SJCRH30 (cell line): ENCODE data around the gene CD300E. TPM values are rescaled to one million over a fixed set of nuclear protein-coding genes. Genes with fewer than 3 reads are reported as not detected.
"Not testable (repeated sequence)": the region's sequence is repeated elsewhere in the genome, so short reads cannot be mapped to it uniquely, and the experiment has no call there.

ENCODE experiments used
- DNase-seq, 2 experiments: peaks; one replicate each; pipeline ENCODE4 v3.0.0-alpha.2; 2015 to 2020
- H3K27ac ChIP-seq: fragments of 250-450 bp; sonication (Bioruptor Pico); 2 replicates; pipeline ENCODE4 v1.5.1; 2020; ENCODE audit warnings: mild to moderate bottlenecking, moderate library complexity
- H3K27me3 ChIP-seq: fragments of 250-450 bp; sonication (Bioruptor Pico); 2 replicates; pipeline ENCODE4 v1.5.1; 2020; ENCODE audit warnings: mild to moderate bottlenecking, moderate library complexity
- H3K36me3 ChIP-seq: fragments of 250-450 bp; sonication (Bioruptor Pico); 2 replicates; pipeline ENCODE4 v1.5.1; 2020; ENCODE audit warnings: mild to moderate bottlenecking, moderate library complexity
- H3K4me1 ChIP-seq: fragments of 250-450 bp; sonication (Bioruptor Pico); 2 replicates; pipeline ENCODE4 v1.5.1; 2020; ENCODE audit warnings: mild to moderate bottlenecking, moderate library complexity
- H3K4me3 ChIP-seq: fragments of 250-450 bp; sonication (Bioruptor Pico); 2 replicates; pipeline ENCODE4 v1.5.1; 2020; ENCODE audit warnings: mild to moderate bottlenecking, moderate library complexity
- H3K9me3 ChIP-seq: fragments of 250-450 bp; sonication (Bioruptor Pico); replicated peaks from 2 replicates; pipeline ENCODE4 v1.5.1; 2020; ENCODE audit warnings: mild to moderate bottlenecking, moderate library complexity
- total RNA-seq: library from RNA; depleted of rRNA; stranded (reverse); fragments of >200 nt; shearing (Covaris generic); gene quantifications from 2 replicates; pipeline ENCODE4 v1.2.3, GENCODE V29; 2014

Gene CD300E
- total RNA-seq, 1 experiment from 2014 or later: 0.22 TPM

GRCh38 chr17:74642556-74642955 lies 19.0 kb upstream of the CD300E start:
- Histone ChIP-seq H3K36me3 (no peaks in the 10 kb centered on the region), H3K4me1 (no peaks in the 10 kb centered on the region), H3K9me3 (no peaks in the 10 kb centered on the region), H3K4me3 (no peak overlapping the region), H3K27me3 (peaks cover 31% of the 10 kb centered on the region), H3K27ac (no peak overlapping the region)
- no peak for DNase-seq

GRCh38 chr17:74641958-74642298 lies 18.4 kb upstream of the CD300E start:
- no peak overlapping the region for H3K27ac ChIP-seq
- H3K9me3 ChIP-seq: no peaks in the 10 kb centered on the region
- peaks cover 35% of the 10 kb centered on the region for H3K27me3 ChIP-seq
- no peak overlapping the region for H3K4me3 ChIP-seq
- DNase-seq: no peak
- H3K4me1 ChIP-seq: no peaks in the 10 kb centered on the region
- H3K36me3 ChIP-seq: no peaks in the 10 kb centered on the region

DNA sequence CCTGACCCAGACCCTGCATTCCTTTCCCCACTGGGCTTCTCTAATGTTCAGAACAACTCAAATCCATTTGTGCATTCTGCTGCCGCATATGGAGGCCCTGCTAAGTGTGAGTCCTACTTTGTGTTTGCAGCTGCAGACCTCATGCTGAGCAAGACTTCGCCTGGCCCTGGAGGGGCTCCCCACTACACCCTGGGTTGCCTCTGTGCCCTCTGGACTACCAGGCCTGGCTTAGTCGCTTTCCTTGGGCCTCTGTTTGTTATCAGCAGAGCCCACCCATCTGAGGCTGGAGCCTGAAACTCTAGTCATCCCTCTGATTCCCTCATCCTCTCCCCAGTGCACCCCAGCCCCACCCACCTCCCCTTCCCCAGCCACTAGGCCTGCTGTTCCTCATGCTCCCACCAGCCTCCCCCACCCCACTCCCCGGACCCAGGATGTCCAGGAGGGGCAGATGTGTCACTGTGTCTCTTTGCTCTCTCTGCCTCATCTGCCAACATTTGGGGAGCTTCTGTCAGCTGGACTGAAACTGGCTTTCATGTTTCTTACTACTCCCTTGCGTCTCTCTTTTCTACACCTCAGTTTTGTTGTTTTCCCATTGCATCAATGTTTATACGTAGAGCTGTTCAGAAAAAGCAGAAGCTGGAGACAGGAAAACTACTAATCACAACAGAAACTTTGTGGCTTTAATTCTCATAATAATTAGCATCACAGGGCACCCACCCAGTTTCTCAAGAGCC lies 17.9 kb upstream of the CD300E start:
- no peak for DNase-seq
- H3K36me3 ChIP-seq: no peaks in the 10 kb centered on the region
- no peak overlapping the region for H3K4me3 ChIP-seq
- no peaks in the 10 kb centered on the region for H3K9me3 ChIP-seq
- no peak overlapping the region for H3K27ac ChIP-seq
- H3K4me1 ChIP-seq: no peaks in the 10 kb centered on the region
- H3K27me3 ChIP-seq: peaks cover 40% of the 10 kb centered on the region

DNA sequence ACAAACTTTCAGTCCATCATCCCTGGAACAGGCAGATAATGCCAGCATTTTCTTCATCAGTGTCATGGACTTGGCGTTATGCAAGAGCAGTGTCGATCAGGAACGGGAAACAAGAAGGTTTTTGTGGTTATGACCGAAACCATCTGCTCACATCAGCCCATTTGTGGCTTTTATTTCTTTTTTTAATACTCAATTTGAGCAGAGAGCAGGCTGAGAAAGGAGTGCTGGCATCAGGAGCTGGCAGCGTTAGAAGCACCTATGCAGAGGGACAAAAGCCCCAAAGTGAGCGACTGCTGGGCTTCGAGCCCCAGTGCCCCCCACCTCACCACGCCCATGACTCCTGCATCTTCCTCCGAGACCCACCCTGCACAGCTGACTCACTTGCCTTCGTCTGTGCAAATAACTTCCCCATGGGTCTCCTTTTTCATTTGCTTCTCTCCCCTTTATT lies 16.2 kb upstream of the CD300E start:
- H3K9me3 ChIP-seq: no peaks in the 10 kb centered on the region
- no peak overlapping the region for H3K4me3 ChIP-seq
- no peaks in the 10 kb centered on the region for H3K36me3 ChIP-seq
- DNase-seq: no peak
- no peaks in the 10 kb centered on the region for H3K4me1 ChIP-seq
- H3K27ac ChIP-seq: no peak overlapping the region
- peaks cover 55% of the 10 kb centered on the region for H3K27me3 ChIP-seq

- Histone ChIP-seq H3K4me3 (no peak overlapping the region), H3K27me3 (peaks cover 61% of the 10 kb centered on the region), H3K4me1 (no peaks in the 10 kb centered on the region), H3K27ac (no peak overlapping the region), H3K9me3 (no peaks in the 10 kb centered on the region), H3K36me3 (no peaks in the 10 kb centered on the region)
- no peak for DNase-seq
Measured at GRCh38 chr17:74637926-74638325, 14.4 kb upstream of the CD300E start.

GRCh38 chr17:74637265-74637664 lies 13.7 kb upstream of the CD300E start:
- Histone ChIP-seq H3K4me3 (no peak overlapping the region), H3K4me1 (no peaks in the 10 kb centered on the region), H3K27me3 (peaks cover 64% of the 10 kb centered on the region), H3K36me3 (no peaks in the 10 kb centered on the region), H3K27ac (no peak overlapping the region), H3K9me3 (no peaks in the 10 kb centered on the region)
- no peak for DNase-seq

DNA sequence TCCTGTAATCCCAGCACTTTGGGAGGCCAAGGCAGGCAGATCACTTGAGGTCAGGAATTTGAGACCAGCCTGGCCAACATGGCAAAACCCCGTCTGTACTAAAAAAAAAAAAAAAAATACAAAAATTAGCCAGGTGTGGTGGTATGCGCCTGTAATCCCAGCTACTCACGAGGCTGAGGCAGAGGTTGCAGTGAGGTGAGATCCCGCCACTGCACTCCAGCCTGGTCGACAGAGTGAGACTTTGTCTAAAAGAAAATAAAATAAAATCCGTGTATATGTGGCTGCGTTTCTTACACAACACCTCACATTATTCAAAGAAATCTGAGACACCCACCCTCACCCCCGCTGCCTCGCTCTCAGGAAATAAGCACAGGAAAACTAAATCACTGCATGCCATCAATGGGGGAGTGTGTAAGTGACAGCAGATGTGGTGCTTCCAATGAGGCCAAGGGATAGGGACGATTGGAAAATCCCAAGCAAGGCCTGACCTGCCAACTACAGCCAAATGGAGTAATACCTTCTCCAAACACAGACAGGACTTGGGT lies 13.1 kb upstream of the CD300E start:
- not testable (repeated sequence) for H3K36me3 ChIP-seq, H3K4me3 ChIP-seq, H3K27ac ChIP-seq, H3K9me3 ChIP-seq, DNase-seq, H3K4me1 ChIP-seq
- peaks cover 70% of the 10 kb centered on the region for H3K27me3 ChIP-seq

- Histone ChIP-seq H3K27ac (no peak overlapping the region), H3K4me3 (no peak overlapping the region), H3K9me3 (no peaks in the 10 kb centered on the region), H3K27me3 (peaks cover 65% of the 10 kb centered on the region), H3K4me1 (no peaks in the 10 kb centered on the region), H3K36me3 (no peaks in the 10 kb centered on the region)
- no peak for DNase-seq
Measured at GRCh38 chr17:74635418-74635817, 11.9 kb upstream of the CD300E start.

GRCh38 chr17:74633326-74633725 lies 9.8 kb upstream of the CD300E start:
- no peaks in the 10 kb centered on the region for H3K9me3 ChIP-seq
- no peak for DNase-seq
- H3K4me3 ChIP-seq: no peak overlapping the region
- no peak overlapping the region for H3K27ac ChIP-seq
- no peaks in the 10 kb centered on the region for H3K4me1 ChIP-seq
- H3K27me3 ChIP-seq: peaks cover 50% of the 10 kb centered on the region
- no peaks in the 10 kb centered on the region for H3K36me3 ChIP-seq

GRCh38 chr17:74632617-74633016 lies 9.1 kb upstream of the CD300E start:
- H3K27ac ChIP-seq: no peak overlapping the region
- no peak for DNase-seq
- H3K4me3 ChIP-seq: no peak overlapping the region
- no peaks in the 10 kb centered on the region for H3K4me1 ChIP-seq
- H3K36me3 ChIP-seq: no peaks in the 10 kb centered on the region
- H3K27me3 ChIP-seq: peaks cover 43% of the 10 kb centered on the region
- H3K9me3 ChIP-seq: no peaks in the 10 kb centered on the region

DNA sequence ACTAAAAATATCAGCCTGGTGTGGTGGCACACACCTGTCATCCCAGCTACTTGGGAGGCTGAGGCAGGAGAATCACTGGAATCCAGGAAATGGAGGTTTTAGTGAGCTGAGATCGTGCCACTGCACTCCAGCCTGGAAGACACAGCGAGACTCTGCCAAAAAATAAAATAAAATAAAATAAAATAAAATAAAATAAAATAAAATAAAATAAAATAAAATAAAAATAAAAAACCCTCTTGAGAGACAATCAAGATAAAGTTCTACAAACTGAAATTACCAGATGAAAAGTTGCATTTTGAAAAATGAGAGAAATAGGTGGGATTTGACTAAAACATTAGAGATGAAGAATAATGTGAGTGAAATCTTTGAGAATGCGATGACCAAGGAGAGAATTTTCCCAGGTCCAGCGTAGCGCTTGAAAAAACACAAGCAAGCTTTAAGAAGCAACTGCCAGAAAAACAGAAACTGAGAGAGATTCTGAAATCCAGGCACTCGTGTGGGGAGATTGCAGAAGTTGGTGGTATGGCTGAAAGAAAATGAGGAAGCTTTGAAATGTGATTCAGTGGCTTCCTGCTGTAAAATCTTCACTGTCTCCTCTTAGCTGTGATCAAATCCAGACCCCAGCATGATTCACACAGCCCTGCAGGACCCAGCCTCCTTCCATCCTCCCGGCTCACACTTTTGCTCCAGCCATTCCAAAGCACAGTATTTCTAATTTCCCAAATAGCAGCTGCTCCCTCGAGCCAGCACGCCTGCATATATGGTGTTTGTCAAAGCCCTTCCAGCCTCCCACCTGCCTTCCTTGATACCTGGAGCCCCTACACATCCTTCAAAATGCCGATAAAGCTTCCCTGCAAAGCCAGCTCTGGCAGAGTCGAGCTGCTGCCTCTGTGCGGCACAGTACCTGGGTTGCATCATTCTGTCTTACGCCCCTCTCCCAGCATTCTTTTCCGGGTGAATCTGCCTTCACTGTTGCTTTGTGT lies 8.2 kb upstream of the CD300E start:
- peaks cover 37% of the 10 kb centered on the region for H3K27me3 ChIP-seq
- DNase-seq: no peak
- H3K9me3 ChIP-seq: no peaks in the 10 kb centered on the region; the same call in none of the 2 replicates
- H3K4me3 ChIP-seq: no peak overlapping the region
- no peak overlapping the region for H3K27ac ChIP-seq
- H3K4me1 ChIP-seq: no peaks in the 10 kb centered on the region
- H3K36me3 ChIP-seq: no peaks in the 10 kb centered on the region

DNA sequence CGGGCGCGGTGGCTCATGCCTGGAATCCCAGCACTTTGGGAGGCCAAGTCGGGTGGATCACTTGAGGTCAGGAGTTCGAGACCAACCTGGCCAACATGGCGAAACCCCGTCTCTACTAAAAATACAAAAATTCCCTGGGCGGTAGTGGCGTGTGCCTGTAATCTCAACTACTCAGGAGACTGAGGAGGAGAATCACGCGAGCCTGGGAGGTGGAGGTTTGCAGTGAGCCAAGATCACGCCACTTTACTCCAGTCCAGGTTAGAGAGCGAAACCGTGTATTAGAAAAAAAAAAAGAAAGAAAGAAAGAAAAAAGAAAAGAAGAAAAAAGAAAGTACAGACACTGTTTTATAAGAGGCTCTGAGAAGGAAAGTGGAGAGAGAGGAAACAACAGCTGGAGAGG lies 6.7 kb upstream of the CD300E start:
- H3K27ac ChIP-seq, H3K4me1 ChIP-seq, H3K9me3 ChIP-seq, H3K4me3 ChIP-seq, DNase-seq, H3K36me3 ChIP-seq: not testable (repeated sequence)
- peaks cover 24% of the 10 kb centered on the region for H3K27me3 ChIP-seq

DNA sequence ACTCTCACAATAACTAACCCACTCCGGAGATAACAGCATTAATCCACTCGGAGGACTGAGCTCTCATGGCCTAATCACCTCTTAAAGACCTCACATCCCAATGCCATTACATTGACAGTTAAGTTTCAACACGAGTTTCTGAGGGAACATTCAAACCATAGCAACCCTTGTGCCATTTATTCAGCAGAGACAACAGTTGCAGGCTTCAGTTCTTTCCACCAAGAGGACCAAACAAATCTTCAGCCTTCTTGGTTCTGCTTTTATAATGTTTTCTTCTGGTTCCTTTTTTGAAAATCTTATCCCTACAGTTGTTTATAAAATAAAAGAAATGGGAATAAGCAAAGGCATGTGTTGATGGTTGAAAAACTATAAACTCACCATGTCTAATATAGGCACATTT lies 2.1 kb upstream of the CD300E start:
- no peaks in the 10 kb centered on the region for H3K4me1 ChIP-seq
- peaks cover 3% of the 10 kb centered on the region for H3K9me3 ChIP-seq
- no peaks in the 10 kb centered on the region; the same call in 1 of the 2 replicates for H3K27me3 ChIP-seq
- no peaks in the 10 kb centered on the region for H3K36me3 ChIP-seq
- DNase-seq: no peak
- no peak overlapping the region for H3K4me3 ChIP-seq
- H3K27ac ChIP-seq: no peak overlapping the region

GRCh38 chr17:74624131-74624530 lies 593 bp upstream of the CD300E start:
- H3K36me3 ChIP-seq: no peaks in the 10 kb centered on the region
- no peaks in the 10 kb centered on the region for H3K4me1 ChIP-seq
- peaks cover 3% of the 10 kb centered on the region; the same call in 1 of the 2 replicates for H3K27me3 ChIP-seq
- peaks cover 3% of the 10 kb centered on the region for H3K9me3 ChIP-seq
- no peak overlapping the region for H3K4me3 ChIP-seq
- H3K27ac ChIP-seq: no peak overlapping the region
- DNase-seq: no peak

GRCh38 chr17:74619077-74619673 lies 4.4 kb downstream of the CD300E start:
- Histone ChIP-seq H3K27ac (no peak overlapping the region), H3K4me1 (peaks cover 6% of the 10 kb centered on the region; the same call in 1 of the 2 replicates), H3K36me3 (no peaks in the 10 kb centered on the region), H3K4me3 (no peak overlapping the region), H3K9me3 (no peaks in the 10 kb centered on the region), H3K27me3 (peaks cover 10% of the 10 kb centered on the region; the same call in 1 of the 2 replicates)
- no peak for DNase-seq
